HFFc6 (cell line): ENCODE data around the gene VPS26B. TPM values are rescaled to one million over a fixed set of nuclear protein-coding genes. Genes with fewer than 3 reads are reported as not detected.

ENCODE experiments used
- DNase-seq: peaks from one replicate; pipeline ENCODE4 v3.0.0-alpha.2; 2018
- H3K27ac Mint-ChIP-seq: 2 replicates; pipeline ENCODE4 v1.8.0; 2020; ENCODE audit warnings: mild to moderate bottlenecking, mixed read lengths
- H3K27me3 Mint-ChIP-seq: 2 replicates; pipeline ENCODE4 v1.8.0; 2021; ENCODE audit warnings: mild to moderate bottlenecking, moderate library complexity, mixed read lengths; ENCODE audit not compliant: insufficient read depth
- H3K36me3 Mint-ChIP-seq: 2 replicates; pipeline ENCODE4 v1.8.0; 2021; ENCODE audit warnings: low read depth, mixed read lengths
- H3K4me1 Mint-ChIP-seq: 2 replicates; pipeline ENCODE4 v1.8.0; 2020; ENCODE audit warnings: low read depth, mixed read lengths
- H3K4me3 Mint-ChIP-seq: 2 replicates; pipeline ENCODE4 v1.8.0; 2020; ENCODE audit warnings: mild to moderate bottlenecking, moderate library complexity, mixed read lengths
- H3K9me3 Mint-ChIP-seq: 2 replicates; pipeline ENCODE4 v1.8.0; 2020; ENCODE audit warnings: mild to moderate bottlenecking, mixed read lengths
- total RNA-seq, 6 experiments: library from RNA; stranded (reverse); fragmentation: NEBNext Ultra II Directional; extraction: Animal tissue kit (Norgen Biotek cat#: 25700); gene quantifications; 2 replicates in 1 of 6; 3 replicates in 5 of 6; pipeline ENCODE4 v1.2.3, GENCODE V29; 2021
- TF ChIP-seq, protein P1 (sequence below): fragments of 200-600 bp; sonication (generic); IDR thresholded peaks from 2 replicates; pipeline ENCODE4 v1.5.0; 2021; ENCODE audit warnings: antibody characterized with exemption, mild to moderate bottlenecking

VPS26B gene
- total RNA-seq, 6 experiments from 2014 or later, result 36.5 to 45.0 (median 39.1) TPM

- Mint-ChIP-seq H3K27ac (peak overlapping the region; percentile 3; the same call in 1 of the 2 replicates), H3K9me3 (no peaks in the 10 kb centered on the region), H3K27me3 (peaks cover 12% of the 10 kb centered on the region), H3K4me3 (no peak overlapping the region; the same call in 1 of the 2 replicates), H3K36me3 (no peaks in the 10 kb centered on the region), H3K4me1 (peaks cover 18% of the 10 kb centered on the region)
- DNase-seq, result no peak
- TF ChIP-seq, protein P1, sequence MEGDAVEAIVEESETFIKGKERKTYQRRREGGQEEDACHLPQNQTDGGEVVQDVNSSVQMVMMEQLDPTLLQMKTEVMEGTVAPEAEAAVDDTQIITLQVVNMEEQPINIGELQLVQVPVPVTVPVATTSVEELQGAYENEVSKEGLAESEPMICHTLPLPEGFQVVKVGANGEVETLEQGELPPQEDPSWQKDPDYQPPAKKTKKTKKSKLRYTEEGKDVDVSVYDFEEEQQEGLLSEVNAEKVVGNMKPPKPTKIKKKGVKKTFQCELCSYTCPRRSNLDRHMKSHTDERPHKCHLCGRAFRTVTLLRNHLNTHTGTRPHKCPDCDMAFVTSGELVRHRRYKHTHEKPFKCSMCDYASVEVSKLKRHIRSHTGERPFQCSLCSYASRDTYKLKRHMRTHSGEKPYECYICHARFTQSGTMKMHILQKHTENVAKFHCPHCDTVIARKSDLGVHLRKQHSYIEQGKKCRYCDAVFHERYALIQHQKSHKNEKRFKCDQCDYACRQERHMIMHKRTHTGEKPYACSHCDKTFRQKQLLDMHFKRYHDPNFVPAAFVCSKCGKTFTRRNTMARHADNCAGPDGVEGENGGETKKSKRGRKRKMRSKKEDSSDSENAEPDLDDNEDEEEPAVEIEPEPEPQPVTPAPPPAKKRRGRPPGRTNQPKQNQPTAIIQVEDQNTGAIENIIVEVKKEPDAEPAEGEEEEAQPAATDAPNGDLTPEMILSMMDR, result no peak
Observed at GRCh38 chr11:134266440-134266839, 42.0 kb downstream of the VPS26B start.

- peak; percentile 67 for DNase-seq
- Mint-ChIP-seq H3K4me1 (peaks cover 18% of the 10 kb centered on the region), H3K27me3 (peaks cover 12% of the 10 kb centered on the region), H3K9me3 (no peaks in the 10 kb centered on the region), H3K27ac (peak overlapping the region; percentile 3; the same call in 1 of the 2 replicates), H3K36me3 (no peaks in the 10 kb centered on the region), H3K4me3 (no peak overlapping the region; the same call in 1 of the 2 replicates)
- TF ChIP-seq, protein P1, result no peak
Observed at GRCh38 chr11:134266841-134267251, 42.4 kb downstream of the VPS26B start.

DNA sequence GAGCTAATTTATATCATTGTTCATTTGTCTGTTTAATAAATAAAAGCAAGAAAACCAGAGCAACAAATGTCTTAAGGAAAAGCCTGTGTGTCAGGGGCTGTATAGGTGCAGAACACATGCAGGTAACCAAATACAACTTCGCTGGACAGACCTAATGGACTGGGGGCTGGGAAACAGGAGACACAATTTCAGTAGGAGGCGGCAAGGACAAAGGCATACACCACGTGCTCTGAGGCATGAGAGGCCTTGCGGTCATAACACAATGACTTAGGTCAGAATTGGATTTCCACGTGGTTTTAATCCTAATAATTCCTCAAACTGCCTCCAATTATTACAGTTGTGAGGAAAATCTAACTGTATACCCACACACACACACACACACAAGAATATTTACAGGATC lies 43.0 kb downstream of the VPS26B start:
- no peaks in the 10 kb centered on the region for H3K36me3 Mint-ChIP-seq
- TF ChIP-seq, protein P1, result no peak
- no peak for DNase-seq
- no peak overlapping the region for H3K27ac Mint-ChIP-seq
- H3K4me1 Mint-ChIP-seq, result peaks cover 18% of the 10 kb centered on the region
- peaks cover 12% of the 10 kb centered on the region for H3K27me3 Mint-ChIP-seq
- H3K4me3 Mint-ChIP-seq, result no peak overlapping the region
- no peaks in the 10 kb centered on the region for H3K9me3 Mint-ChIP-seq

DNA sequence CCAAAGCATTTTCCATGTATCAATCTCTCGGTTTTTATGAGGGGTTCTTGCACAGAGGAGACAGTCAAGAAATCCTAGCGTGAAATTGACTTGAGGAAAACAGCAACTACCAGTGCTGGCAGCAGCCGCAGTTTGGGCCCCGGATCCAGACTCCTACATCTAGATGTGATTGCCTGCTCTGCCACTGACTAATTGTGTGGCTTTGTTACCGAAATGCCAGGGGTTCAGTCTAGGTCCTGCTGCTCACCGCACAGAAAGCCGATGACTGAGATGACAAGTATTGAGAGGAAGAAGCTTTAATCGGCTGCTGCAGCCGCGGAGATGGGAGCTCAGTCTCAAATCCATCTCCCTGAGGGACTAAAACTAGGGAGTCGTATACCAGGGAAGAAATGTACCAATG lies 43.5 kb downstream of the VPS26B start:
- Mint-ChIP-seq H3K4me3 (no peak overlapping the region), H3K4me1 (peaks cover 18% of the 10 kb centered on the region), H3K27ac (no peak overlapping the region), H3K36me3 (no peaks in the 10 kb centered on the region), H3K9me3 (no peaks in the 10 kb centered on the region), H3K27me3 (peaks cover 17% of the 10 kb centered on the region)
- DNase-seq, result no peak
- TF ChIP-seq, protein P1, result no peak

DNA sequence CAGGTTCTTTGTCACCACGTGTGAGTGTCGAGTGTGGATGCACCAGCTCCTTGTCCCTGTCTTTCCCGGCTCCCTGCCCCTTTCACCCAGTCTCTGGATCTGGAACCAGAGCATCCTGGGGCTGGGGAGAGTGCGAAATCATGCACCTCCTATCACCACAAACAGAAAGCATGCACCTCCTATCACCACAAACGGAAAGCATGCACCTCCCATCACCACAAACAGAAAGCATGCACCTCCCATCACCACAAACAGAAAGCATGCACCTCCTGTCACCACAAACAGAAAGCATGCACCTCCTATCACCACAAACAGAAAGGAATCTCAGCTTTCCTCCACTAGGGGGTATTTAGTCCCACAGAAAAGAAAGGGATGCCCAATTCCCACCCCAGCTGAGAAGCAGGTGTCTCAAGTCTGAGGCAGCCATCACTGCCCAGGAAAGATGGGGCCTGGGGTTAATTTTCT lies 45.8 kb downstream of the VPS26B start:
- H3K36me3 Mint-ChIP-seq, result no peaks in the 10 kb centered on the region
- no peak overlapping the region for H3K27ac Mint-ChIP-seq
- no peaks in the 10 kb centered on the region; the same call in 1 of the 2 replicates for H3K9me3 Mint-ChIP-seq
- H3K4me1 Mint-ChIP-seq, result peaks cover 20% of the 10 kb centered on the region
- no peak overlapping the region for H3K4me3 Mint-ChIP-seq
- TF ChIP-seq, protein P1, result peak; percentile 59
- peaks cover 33% of the 10 kb centered on the region for H3K27me3 Mint-ChIP-seq
- DNase-seq, result no peak
